ENCODE results near the gene PSMB3. TPM values are rescaled to one million over a fixed set of nuclear protein-coding genes. Genes with fewer than 3 reads are reported as not detected.
"Not testable (repeated sequence)": the region's sequence is repeated elsewhere in the genome, so short reads cannot be mapped to it uniquely, and the experiment has no call there.

The PSMB3 gene
- total RNA-seq, 1 experiment from 2014 or later: 388 TPM

- no peak for DNase-seq (ENCODE audit: low read depth)
Observed at GRCh38 chr17:38715216-38715943, 37.2 kb upstream of the PSMB3 start.

- no peak for DNase-seq (ENCODE audit: low read depth)
Observed at GRCh38 chr17:38716368-38717005, 36.1 kb upstream of the PSMB3 start.

GRCh38 chr17:38717139-38717745, 35.3 kb upstream of the PSMB3 start:
- no peak for DNase-seq (ENCODE audit: low read depth)

GRCh38 chr17:38719289-38719942, 33.1 kb upstream of the PSMB3 start:
- no peak for DNase-seq (ENCODE audit: low read depth)

- DNase-seq (ENCODE audit: low read depth): no peak
Observed at GRCh38 chr17:38719943-38720641, 32.4 kb upstream of the PSMB3 start.

GRCh38 chr17:38720941-38721340, 31.6 kb upstream of the PSMB3 start:
- DNase-seq (ENCODE audit: low read depth): no peak

- DNase-seq (ENCODE audit: low read depth): no peak
Observed at GRCh38 chr17:38721802-38722201, 30.7 kb upstream of the PSMB3 start.

GRCh38 chr17:38724337-38724988, 28.1 kb upstream of the PSMB3 start:
- no peak for DNase-seq (ENCODE audit: low read depth)

GRCh38 chr17:38725066-38725465, 27.5 kb upstream of the PSMB3 start:
- no peak for DNase-seq (ENCODE audit: low read depth)

- not testable (repeated sequence) for DNase-seq (ENCODE audit: low read depth)
Observed at GRCh38 chr17:38726145-38726544, 26.4 kb upstream of the PSMB3 start.

GRCh38 chr17:38727736-38728135, 24.8 kb upstream of the PSMB3 start:
- DNase-seq (ENCODE audit: low read depth): no peak

- DNase-seq (ENCODE audit: low read depth): no peak
Observed at GRCh38 chr17:38728290-38728831, 24.2 kb upstream of the PSMB3 start.

- no peak for DNase-seq (ENCODE audit: low read depth)
Observed at GRCh38 chr17:38729368-38729885, 23.1 kb upstream of the PSMB3 start.

GRCh38 chr17:38729886-38730525, 22.5 kb upstream of the PSMB3 start, which contains the start of gene CISD3:
Gene CISD3, plus strand, starts transcription at chr17:38730341. Its CDS starts 18 bp downstream, at chr17:38730359.
- DNase-seq (ENCODE audit: low read depth): peak; percentile 69

- DNase-seq (ENCODE audit: low read depth): peak; percentile 53
Observed at GRCh38 chr17:38730526-38731379, 21.8 kb upstream of the PSMB3 start.

- DNase-seq (ENCODE audit: low read depth): no peak
Observed at GRCh38 chr17:38731526-38732294, 20.8 kb upstream of the PSMB3 start.

- no peak for DNase-seq (ENCODE audit: low read depth)
Observed at GRCh38 chr17:38732376-38733281, 19.9 kb upstream of the PSMB3 start.

Data from HT1080 (cell line).